AG09309 (cell line): ENCODE results near the gene NCDN.

ENCODE experiments used
- DNase-seq: peaks from one replicate; pipeline ENCODE4 v3.0.0-alpha.2; 2010; ENCODE audit warnings: low read depth
- H3K4me3 ChIP-seq: 2 replicates; pipeline ENCODE4 v1.5.1; 2011; ENCODE audit warnings: mild to moderate bottlenecking, low read depth, low read length, moderate library complexity; ENCODE audit not compliant: control insufficient read depth
- CTCF ChIP-seq: IDR thresholded peaks from 2 replicates; pipeline ENCODE4 v1.5.1; 2011; ENCODE audit warnings: mild to moderate bottlenecking, low read depth, low read length, inconsistent platforms; ENCODE audit not compliant: insufficient read depth, control insufficient read depth; ENCODE audit errors: missing control alignments

NCDN gene

GRCh38 chr1:35557611-35558373, at the start of gene NCDN:
Gene NCDN, plus strand, starts transcription at chr1:35557799. Its CDS starts 392 bp downstream, at chr1:35558191.
- peak; percentile 88 for DNase-seq
- peak within 1 kb of the TSS; percentile 88 for H3K4me3 ChIP-seq
- TF ChIP-seq CTCF, result no peak

GRCh38 chr1:35507947-35508346, 49.7 kb upstream of the NCDN start:
- DNase-seq, result no peak
- no peak for TF ChIP-seq CTCF
- H3K4me3 ChIP-seq, result no peak overlapping the region

GRCh38 chr1:35509558-35509957, 48.0 kb upstream of the NCDN start:
- H3K4me3 ChIP-seq, result no peak overlapping the region
- no peak for TF ChIP-seq CTCF
- DNase-seq, result no peak

- no peak overlapping the region for H3K4me3 ChIP-seq
- no peak for DNase-seq
- no peak for TF ChIP-seq CTCF
Measured at GRCh38 chr1:35511305-35511704, 46.3 kb upstream of the NCDN start.

- H3K4me3 ChIP-seq, result no peak overlapping the region
- TF ChIP-seq CTCF, result no peak
Measured at GRCh38 chr1:35518183-35518582, 39.4 kb upstream of the NCDN start.

GRCh38 chr1:35519432-35519831, 38.2 kb upstream of the NCDN start:
- no peak overlapping the region for H3K4me3 ChIP-seq
- no peak for DNase-seq
- TF ChIP-seq CTCF, result no peak

More at GRCh38 chr1:35518183-35518582, 39.4 kb upstream of the NCDN start:
- DNase-seq, result no peak
